GM21390 (cell line): ENCODE data around the gene PALM2AKAP2.

Experiments used
- ATAC-seq: cut with Tn5 transposase; IDR thresholded peaks from one replicate; pipeline ENCODE4 v1.9.1; 2021; ENCODE audit not compliant: unreplicated experiment

PALM2AKAP2 gene

DNA sequence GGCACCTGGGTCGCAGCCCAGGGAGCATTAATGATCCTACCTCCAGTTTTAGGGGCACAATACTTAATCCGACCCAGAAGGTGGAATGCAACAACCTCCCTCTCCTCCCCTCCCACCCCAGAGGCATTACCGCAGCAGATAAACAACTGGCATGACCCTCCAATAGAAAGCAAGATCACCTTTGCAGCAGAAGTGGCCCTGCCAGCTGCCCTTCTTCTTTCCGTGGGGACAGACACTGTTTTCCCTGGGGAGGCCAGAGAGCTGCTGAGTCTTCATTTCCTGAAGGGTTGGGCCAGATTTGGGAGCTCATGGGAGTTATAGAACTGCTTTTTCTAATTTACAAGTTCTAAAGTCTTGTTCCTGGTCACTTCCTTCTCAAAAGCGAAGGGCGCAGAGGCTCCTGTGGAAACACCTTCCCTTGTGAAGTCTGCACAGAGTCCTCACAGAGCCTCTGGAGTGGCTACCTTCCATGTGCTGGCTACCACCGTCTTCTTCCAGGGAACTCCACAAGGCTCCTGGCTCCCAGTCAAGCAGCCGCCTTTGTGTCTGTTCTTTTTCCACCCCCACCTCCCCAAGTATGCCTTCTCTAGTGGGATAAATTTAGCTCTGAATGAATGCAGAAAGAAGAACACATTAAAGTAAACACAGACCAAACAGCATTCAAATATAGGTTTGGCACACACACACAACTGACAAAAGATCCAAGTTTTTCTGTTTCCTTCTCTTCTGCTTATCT, 8.0 kb upstream of the PALM2AKAP2 start:
- no peak for ATAC-seq

DNA sequence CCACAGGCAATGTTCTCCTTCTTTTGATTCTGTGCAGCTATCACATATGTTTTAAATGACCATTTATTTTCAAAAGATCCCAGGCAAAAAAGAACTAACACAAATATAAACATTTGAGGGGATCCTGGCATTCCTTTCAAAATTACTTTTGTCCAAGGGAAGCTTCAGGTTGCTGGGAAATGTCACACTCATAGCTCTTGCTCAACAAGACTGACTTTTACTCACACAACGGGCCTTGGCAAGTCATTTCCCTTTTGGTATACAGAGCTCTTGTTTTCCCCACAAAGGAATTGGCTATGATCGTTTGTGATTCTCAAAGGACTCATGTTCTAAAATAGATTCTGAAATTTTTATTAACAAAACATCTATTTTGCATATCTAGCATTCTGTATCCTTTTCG, 4.5 kb upstream of the PALM2AKAP2 start:
- no peak for ATAC-seq

DNA sequence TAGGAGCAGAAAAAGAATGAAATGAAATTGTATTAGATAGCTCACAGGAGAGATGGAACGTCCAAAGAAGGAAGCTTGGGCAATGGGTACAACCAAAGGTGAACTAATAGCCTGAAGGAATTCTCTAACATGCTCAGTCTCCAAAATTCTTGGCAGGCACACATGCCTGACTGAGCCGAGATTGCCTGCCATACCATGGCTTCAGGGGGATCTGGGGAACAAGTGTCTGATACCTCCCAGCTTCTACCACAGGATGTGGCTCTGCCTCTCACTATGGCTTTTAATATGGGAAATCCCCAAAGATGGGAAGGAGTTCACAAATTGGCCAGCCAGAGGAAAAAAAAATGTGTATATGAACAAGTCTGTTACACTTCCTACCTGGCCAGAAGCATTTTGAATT, 3.6 kb upstream of the PALM2AKAP2 start:
- no peak for ATAC-seq

DNA sequence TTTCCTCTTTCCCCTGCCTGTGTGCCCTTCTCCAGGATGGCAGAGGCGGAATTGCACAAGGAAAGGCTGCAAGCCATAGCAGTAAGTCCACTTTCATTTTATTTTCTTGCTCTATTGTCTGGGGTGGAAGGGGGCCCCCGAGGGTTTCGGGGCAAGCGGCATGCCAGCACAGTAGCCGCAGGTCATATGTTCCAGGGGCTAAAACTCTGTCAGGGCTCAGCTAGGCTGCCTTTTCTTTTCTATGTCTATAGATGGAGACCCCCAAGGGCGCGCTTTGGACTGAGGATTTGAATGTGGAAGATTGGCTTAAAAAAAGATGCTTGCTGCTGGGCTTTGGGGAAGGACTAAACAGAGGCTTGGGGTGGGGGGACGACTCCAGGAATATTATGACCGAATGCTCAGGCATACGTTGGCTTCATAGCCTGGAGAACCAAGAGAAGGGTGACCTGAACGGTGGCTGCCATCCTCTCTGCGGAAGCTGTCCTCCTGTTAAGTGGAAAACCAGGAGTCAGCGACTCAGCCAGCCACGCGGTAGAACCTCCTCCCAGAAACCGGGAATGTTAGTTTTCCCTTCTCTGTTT, 545 bp downstream of the PALM2AKAP2 start:
- ATAC-seq: no peak

GRCh38 chr9:109781086-109781485, 1.1 kb downstream of the PALM2AKAP2 start:
- no peak for ATAC-seq

GRCh38 chr9:109781541-109782197, 1.7 kb downstream of the PALM2AKAP2 start:
- no peak for ATAC-seq

DNA sequence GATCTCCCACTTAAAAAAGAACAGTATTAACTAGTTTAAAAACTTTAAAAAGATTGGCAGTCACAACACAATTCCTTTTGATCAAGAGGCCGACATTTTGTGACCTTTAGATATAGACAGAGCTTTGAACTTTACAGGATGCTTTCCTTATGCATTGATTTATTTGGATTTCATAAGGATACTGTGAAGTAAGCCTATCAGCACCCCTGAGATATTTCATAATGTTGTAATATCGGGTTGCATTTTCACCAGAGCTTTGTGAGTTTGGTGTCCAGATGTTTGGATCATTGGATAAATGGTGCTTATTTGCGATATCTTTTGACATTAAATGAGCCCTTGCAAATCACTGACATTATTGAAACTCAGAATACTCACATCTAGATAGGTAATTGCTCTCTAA, 7.7 kb downstream of the PALM2AKAP2 start:
- ATAC-seq: no peak

GRCh38 chr9:109789556-109789955, 9.6 kb downstream of the PALM2AKAP2 start:
- no peak for ATAC-seq

GRCh38 chr9:109789971-109790370, 10.0 kb downstream of the PALM2AKAP2 start:
- no peak for ATAC-seq

DNA sequence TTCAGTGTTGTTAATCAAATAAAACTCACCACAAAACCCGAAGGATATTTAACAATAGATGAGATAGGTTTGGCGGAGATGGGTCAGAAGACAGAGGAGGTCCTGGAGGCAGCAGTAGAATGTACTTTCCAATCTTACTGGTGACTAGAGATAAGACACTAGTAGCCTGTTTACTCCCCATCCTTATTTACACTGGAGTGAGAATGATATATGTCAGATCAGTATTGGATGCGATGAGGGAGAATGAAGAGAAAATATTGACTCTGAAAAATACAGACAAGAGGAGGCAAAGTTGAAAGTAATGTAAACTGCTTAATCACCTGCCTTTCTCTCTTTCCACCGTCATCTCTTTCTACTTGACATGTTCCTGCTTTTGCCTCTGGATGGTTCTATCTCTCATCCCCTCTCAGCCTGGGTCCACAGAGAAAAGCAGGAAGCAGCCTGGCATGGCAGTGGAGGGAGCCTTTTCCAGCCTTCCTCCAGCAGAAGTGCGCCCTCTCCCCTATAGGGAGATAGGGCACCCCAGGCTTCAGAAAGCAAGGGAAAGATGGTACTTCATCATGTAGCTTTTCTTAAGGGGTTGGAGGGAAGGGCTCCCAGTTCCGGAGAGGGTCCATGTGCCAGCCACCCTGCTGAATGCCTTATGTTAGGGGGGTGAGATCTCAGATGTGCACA, 11.1 kb downstream of the PALM2AKAP2 start:
- no peak for ATAC-seq

DNA sequence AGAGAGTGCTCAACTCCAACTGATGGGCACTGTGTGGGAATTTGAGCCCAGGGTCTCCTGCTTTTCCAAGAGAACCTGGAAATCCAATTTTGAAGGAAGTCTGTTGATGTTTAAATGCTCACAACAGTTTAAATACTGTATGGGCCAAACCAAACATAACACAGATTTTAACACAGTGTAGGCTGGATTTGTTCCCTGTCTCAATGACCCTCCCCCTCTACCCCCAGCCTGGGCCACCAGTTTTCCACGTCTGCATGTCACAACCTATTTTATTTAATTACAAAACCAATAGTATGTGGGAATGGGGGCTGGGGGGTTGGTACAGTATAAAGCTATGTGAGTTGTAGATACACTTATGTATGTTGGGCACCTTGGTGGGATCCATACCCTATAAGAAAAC, 11.7 kb downstream of the PALM2AKAP2 start:
- ATAC-seq: no peak

DNA sequence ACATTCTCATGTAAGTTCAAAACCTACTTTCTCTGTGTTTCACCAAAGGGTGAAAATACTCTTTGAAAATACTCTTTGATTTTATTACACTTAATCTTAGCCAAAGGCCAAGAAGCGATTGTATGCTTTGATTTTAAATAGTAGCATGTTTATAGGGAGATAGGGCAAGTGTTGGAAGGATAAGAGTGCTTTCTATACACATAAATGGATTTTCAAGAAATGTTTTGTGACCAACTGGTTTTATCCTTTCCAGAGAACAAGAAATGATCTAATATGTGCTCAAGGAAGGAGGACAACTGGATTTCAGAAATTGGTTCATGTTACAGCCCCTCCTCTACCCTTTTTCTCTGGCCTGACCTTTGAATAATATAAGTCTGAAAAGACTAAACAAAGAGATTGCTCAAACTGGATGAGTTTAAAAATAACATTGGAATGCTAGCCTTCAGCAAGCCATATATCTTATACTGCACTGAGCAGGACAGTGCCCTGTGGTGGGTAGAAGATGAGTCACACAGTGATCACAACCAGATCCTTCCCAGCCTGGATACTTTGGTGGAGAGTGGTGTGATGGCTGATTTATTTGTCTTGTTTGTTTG, 13.1 kb downstream of the PALM2AKAP2 start:
- ATAC-seq: no peak

DNA sequence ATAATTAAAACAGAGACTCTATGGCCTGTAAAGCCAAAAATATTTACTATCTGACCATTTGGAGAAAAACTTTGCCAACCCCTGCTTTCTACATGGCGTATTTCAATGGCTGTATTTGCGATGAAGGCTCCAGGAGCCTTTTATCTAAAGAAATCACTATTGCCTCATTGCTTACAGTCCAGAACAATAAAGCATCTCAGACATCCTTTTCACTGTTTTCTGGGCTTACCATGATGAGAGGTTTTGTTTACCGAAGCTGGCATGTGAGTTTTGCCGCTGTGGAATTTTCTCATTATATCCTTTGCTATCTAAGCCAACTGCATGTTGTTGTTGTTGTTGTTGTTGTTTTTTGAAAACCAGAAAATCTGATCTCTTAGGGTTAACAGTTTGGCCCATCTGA, 13.9 kb downstream of the PALM2AKAP2 start:
- no peak for ATAC-seq

DNA sequence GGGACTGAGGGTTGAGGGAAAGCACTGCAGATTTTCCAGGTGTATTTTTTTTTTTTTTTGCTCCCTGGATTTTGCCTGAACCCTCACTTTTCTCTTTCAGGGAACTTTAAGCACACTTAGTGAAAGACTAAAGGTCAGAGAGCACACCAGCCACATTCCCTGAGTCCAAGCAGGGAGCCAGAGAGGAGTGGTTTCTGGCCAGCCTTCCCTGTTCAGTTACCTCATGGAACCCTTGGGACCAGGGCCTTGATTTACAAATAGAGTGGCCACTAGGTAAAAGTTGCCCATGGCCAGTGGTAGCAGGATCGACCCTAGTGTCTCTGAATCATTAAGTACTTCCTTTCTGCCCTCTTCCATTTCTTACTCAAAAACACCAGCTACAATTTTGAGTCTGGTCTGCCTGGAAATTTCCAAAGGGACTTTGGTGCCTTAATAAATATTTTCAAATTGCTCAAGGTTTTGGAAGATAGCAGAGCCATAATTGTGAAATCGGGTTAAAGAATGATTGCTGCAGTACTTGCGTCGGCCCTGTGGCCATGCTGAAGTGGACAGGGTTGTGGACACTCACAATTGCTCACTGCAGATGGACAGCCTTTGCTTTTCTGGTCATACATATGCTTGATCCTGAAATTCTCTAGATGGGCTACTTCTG, 14.5 kb downstream of the PALM2AKAP2 start:
- ATAC-seq: no peak

DNA sequence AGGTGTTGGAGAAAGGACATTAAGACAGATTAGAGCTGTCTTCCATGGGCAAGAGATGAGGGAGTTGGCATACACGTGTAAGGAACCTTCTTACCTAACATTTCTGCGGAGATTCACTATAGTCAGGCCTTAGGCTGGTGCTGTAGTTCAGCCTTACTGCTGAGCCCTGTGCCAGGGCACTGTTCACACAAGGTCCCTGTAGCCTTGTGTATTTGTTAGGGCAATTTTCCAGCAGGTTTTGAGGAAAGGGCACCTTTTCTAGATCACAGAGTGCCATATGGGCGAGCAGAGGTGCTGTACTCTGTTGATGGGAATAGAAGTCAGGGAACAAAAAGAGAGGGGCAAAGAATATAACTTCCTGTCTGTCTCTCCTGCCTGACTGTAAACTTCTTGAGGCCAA, 15.6 kb downstream of the PALM2AKAP2 start:
- ATAC-seq: no peak

- no peak for ATAC-seq
These were observed 16.1 kb downstream of the PALM2AKAP2 start for GRCh38 chr9:109796078-109796477.

- ATAC-seq: no peak
These were observed 17.0 kb downstream of the PALM2AKAP2 start for GRCh38 chr9:109797006-109797405.

DNA sequence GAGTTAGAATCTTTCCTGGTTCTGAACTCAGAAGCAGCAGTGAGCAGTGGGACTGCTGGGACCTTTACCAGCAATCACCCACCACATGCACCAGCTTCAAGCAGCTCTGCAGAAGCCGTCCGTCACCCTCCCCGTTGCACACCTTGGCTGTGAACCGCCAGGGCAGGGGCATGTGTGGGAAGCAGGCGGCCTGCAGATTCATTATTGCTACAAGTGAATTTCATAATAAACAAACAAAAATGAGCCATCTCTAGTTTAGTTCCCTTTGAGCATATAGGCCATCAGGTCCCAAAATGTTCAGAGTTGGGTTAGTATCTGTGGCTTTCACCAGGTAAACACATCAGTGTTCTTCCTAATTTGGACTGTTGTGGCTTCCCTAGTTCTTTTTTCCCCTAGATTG, 17.5 kb downstream of the PALM2AKAP2 start:
- ATAC-seq: no peak

- ATAC-seq: no peak
These were observed 19.1 kb downstream of the PALM2AKAP2 start for GRCh38 chr9:109799141-109799540.

DNA sequence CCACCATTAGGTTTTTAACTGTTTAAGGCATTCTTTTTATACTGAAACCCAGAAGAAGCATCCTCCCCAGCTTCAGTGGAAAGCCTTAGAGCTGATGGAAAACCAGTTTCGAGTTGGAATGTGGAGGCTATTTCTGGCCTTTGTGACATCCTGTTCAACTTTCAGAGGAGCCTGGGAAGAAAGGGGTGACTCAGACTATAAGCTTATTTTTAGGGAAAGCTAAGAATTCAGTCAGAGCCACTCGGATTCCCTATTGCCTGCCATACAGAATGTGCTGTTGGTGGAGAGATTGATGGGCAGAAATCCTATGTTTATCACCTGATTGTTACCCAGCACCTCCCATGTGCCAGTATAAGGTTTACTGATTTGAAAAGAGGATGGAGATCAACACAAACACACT, 19.8 kb downstream of the PALM2AKAP2 start:
- ATAC-seq: no peak

- no peak for ATAC-seq
These were observed 21.5 kb downstream of the PALM2AKAP2 start for GRCh38 chr9:109801484-109801883.
